B cell (primary cell): ENCODE results near the gene ST6GAL1. TPM values are rescaled to one million over a fixed set of nuclear protein-coding genes. Genes with fewer than 3 reads are reported as not detected.

Source experiments
- ATAC-seq: fragments of 200-7000 bp; cut with Tn5 transposase; one replicate; pipeline ENCODE4 v1.10.0; 2021; ENCODE audit warnings: low read depth, mild to moderate bottlenecking, moderate number of reproducible peaks, moderate library complexity
- CTCF ChIA-PET: fragments of 350-600 bp; sonication (Branson Sonifier 250); formaldehyde crosslinking; loops from one replicate; lab custom pipeline; 2021; ENCODE audit warnings: antibody characterized with exemption, inconsistent platforms; lab: Charles Lee
- POLR2A ChIA-PET: fragments of 350-600 bp; sonication (Branson Sonifier 250); formaldehyde crosslinking; loops from one replicate; lab custom pipeline; 2021; ENCODE audit warnings: antibody characterized with exemption; lab: Charles Lee
- DNase-seq: peaks from one replicate; pipeline ENCODE4 v3.0.0; 2013
- H2AFZ ChIP-seq: 2 replicates; pipeline ENCODE4 v1.6.1; 2012; ENCODE audit warnings: mild to moderate bottlenecking, low read depth, low read length; ENCODE audit not compliant: insufficient read depth, poor library complexity, severe bottlenecking
- H3K27ac ChIP-seq, 2 donors: 1 replicate in 1 of 2; 2 replicates in 1 of 2; pipeline ENCODE4 v1.5.1; 2012 to 2013; ENCODE audit warnings: low read length in 2 of 2, mild to moderate bottlenecking in 2 of 2, moderate library complexity in 1 of 2
- H3K27me3 ChIP-seq, 4 experiments: fragments of 200-600 bp in 1 of 4; sonication (generic) in 1 of 4; replicated peaks in 1 of 4; 1 replicate in 2 of 4; 2 replicates in 2 of 4; pipeline versions ENCODE4 v1.6.1 to v1.7.0; 2013 to 2016; ENCODE audit warnings: low read length in 3 of 4, mild to moderate bottlenecking in 2 of 4, mixed read lengths in 1 of 4, moderate library complexity in 1 of 4; ENCODE audit not compliant: insufficient read depth in 4 of 4, control insufficient read depth in 3 of 4; ENCODE audit errors: control extremely low read depth in 1 of 4
- H3K36me3 ChIP-seq, 2 experiments: replicated peaks in 1 of 2; 1 replicate in 1 of 2; 2 replicates in 1 of 2; pipeline versions ENCODE4 v1.6.1 to v1.7.1; 2013; ENCODE audit warnings: low read length in 1 of 2; ENCODE audit not compliant: insufficient read depth in 2 of 2, control insufficient read depth in 1 of 2; ENCODE audit errors: control extremely low read depth in 1 of 2, extremely low read depth in 1 of 2
- H3K4me1 ChIP-seq, 2 donors: fragments of 200-600 bp in 1 of 2; sonication (generic) in 1 of 2; 1 replicate in 1 of 2; 2 replicates in 1 of 2; pipeline versions ENCODE4 v1.5.1 to v1.6.1; 2013 to 2017; ENCODE audit warnings: low read length in 2 of 2; ENCODE audit not compliant: control insufficient read depth in 2 of 2, insufficient read depth in 2 of 2
- H3K4me2 ChIP-seq: replicated peaks from 2 replicates; pipeline ENCODE3; 2012; ENCODE audit warnings: mild to moderate bottlenecking, low read depth, low read length; ENCODE audit not compliant: poor library complexity, severe bottlenecking
- H3K4me3 ChIP-seq, 5 experiments: fragments of 200-600 bp in 1 of 5; sonication (generic) in 1 of 5; 1 replicate in 3 of 5; 2 replicates in 2 of 5; pipeline versions ENCODE4 v1.5.1 to v1.7.0; 2011 to 2016; ENCODE audit warnings: low read length in 4 of 5, mild to moderate bottlenecking in 4 of 5, low read depth in 2 of 5, control low read depth in 1 of 5, moderate library complexity in 1 of 5; ENCODE audit not compliant: insufficient read depth in 1 of 5; ENCODE audit errors: control extremely low read depth in 1 of 5, extremely low read depth in 1 of 5
- H3K79me2 ChIP-seq: fragments of 200-600 bp; sonication (generic); one replicate; pipeline ENCODE4 v1.6.0; 2016; ENCODE audit warnings: low read length; ENCODE audit not compliant: control insufficient read depth, insufficient read depth
- H3K9ac ChIP-seq: fragments of 200-600 bp; sonication (generic); 2 replicates; pipeline ENCODE4 v1.6.1; 2017; ENCODE audit warnings: mild to moderate bottlenecking, low read length, moderate library complexity
- H3K9me3 ChIP-seq, 3 donors: one replicate each; pipeline versions ENCODE4 v1.6.1 to v1.7.1; 2013; ENCODE audit warnings: low read length in 2 of 3; ENCODE audit not compliant: control insufficient read depth in 2 of 3, insufficient read depth in 1 of 3; ENCODE audit errors: control extremely low read depth in 1 of 3
- H4K20me1 ChIP-seq: 2 replicates; pipeline ENCODE4 v1.6.0; 2012; ENCODE audit warnings: mild to moderate bottlenecking, low read length; ENCODE audit not compliant: insufficient read depth, control insufficient read depth, poor library complexity, severe bottlenecking
- H3K27ac Mint-ChIP-seq: one replicate; pipeline ENCODE4 v1.8.0; 2021; ENCODE audit warnings: mixed read lengths
- H3K27me3 Mint-ChIP-seq: one replicate; pipeline ENCODE4 v1.8.0; 2021; ENCODE audit warnings: mixed read lengths
- H3K4me1 Mint-ChIP-seq: one replicate; pipeline ENCODE4 v1.8.0; 2021; ENCODE audit warnings: mixed read lengths
- H3K4me3 Mint-ChIP-seq: one replicate; pipeline ENCODE4 v1.8.0; 2021; ENCODE audit warnings: mixed read lengths
- H3K9me3 Mint-ChIP-seq: one replicate; pipeline ENCODE4 v1.8.0; 2022; ENCODE audit warnings: mixed read lengths; ENCODE audit not compliant: insufficient read depth
- CTCF ChIP-seq: fragments of 200-600 bp; IDR thresholded peaks from one replicate; pipeline ENCODE4 v1.8.0; 2022; ENCODE audit warnings: antibody characterized with exemption, mild to moderate bottlenecking
- EZH2 ChIP-seq: IDR thresholded peaks from 2 replicates; pipeline ENCODE4 v1.6.1; 2012; ENCODE audit warnings: borderline replicate concordance, low read depth, mild to moderate bottlenecking, moderate library complexity, low read length; ENCODE audit not compliant: insufficient read depth, poor library complexity, severe bottlenecking
- WGBS: methylation state at CpG from one replicate; pipeline ENCODE4 v1.1.5; 2013; ENCODE audit warnings: missing lambda C conversion rate; ENCODE audit not compliant: insufficient coverage; 5-methylcytosine and 5-hydroxymethylcytosine counted together
- intact Hi-C: fragments of 100-400 bp; cut with micrococcal nuclease; formaldehyde crosslinking; loops from one replicate; pipeline ENCODE4 v1.10.0; 2022
- polyA plus RNA-seq: library from polyadenylated mRNA; depleted of rRNA; stranded (reverse); fragments of >200 nt; gene quantifications from 2 replicates; pipeline ENCODE4 v1.2.3, GENCODE V29; 2012
- total RNA-seq, 2 donors: library from RNA; stranded (reverse); fragments of 120-200 nt in 1 of 2; gene quantifications; 1 replicate in 1 of 2; 2 replicates in 1 of 2; pipeline versions ENCODE4 v1.2.3 to v1.2.4, GENCODE V29; 2013 to 2022

The ST6GAL1 gene
- total and polyA plus RNA-seq, 2 donors (not counting 1 experiment from before 2014, with no cell fraction given) = 174 to 563 TPM

- H3K9me3 ChIP-seq = no peaks in the 10 kb centered on the region
- no peak overlapping the region for H3K9ac ChIP-seq
- Mint-ChIP-seq H3K4me1 (peaks cover 54% of the 10 kb centered on the region), H3K9me3 (no peaks in the 10 kb centered on the region), H3K4me3 (no peak overlapping the region), H3K27me3 (no peaks in the 10 kb centered on the region), H3K27ac (peak overlapping the region; percentile 50)
- 90% methylated on average over 10 of the region's 17 CpGs for WGBS
- no peak for ATAC-seq
- H3K79me2 ChIP-seq = peaks cover 79% of the 10 kb centered on the region
- H3K4me1 ChIP-seq = peaks cover 6 to 26% of the 10 kb centered on the region in 2 donors
- peak overlapping the region in 1 of 2 donors; percentile 41 for H3K27ac ChIP-seq
- intact Hi-C loops = no loop called here
- ChIA-PET POLR2A (no interaction called here), CTCF (interaction anchor here (0.6 kb wide), 1 partner anchor 96 kb away, joined by 3 read pairs; no protein-coding TSS in a partner anchor)
- H3K36me3 ChIP-seq = peaks cover 0 to 90% of the 10 kb centered on the region in 2 experiments
- TF ChIP-seq EZH2 = no peak
- no peak for TF ChIP-seq CTCF
- no peak overlapping the region for H3K4me3 ChIP-seq
- no peaks in the 10 kb centered on the region for H3K27me3 ChIP-seq
- no peak overlapping the region for H3K4me2 ChIP-seq
- H2AFZ ChIP-seq = no peak overlapping the region
- H4K20me1 ChIP-seq = peaks cover 18% of the 10 kb centered on the region
- DNase-seq = no peak
These were observed 46.8 kb downstream of the ST6GAL1 start for GRCh38 chr3:186976837-186977750.

GRCh38 chr3:186978712-186979111, 48.4 kb downstream of the ST6GAL1 start:
- H3K27me3 ChIP-seq = no peaks in the 10 kb centered on the region
- ATAC-seq (no peak), DNase-seq (no peak)
- POLR2A ChIA-PET = no interaction called here
- no peak overlapping the region for H3K9ac ChIP-seq
- H3K9me3 Mint-ChIP-seq = no peaks in the 10 kb centered on the region
- no peak overlapping the region for H3K4me2 ChIP-seq
- no peak overlapping the region for H3K4me3 Mint-ChIP-seq
- peaks cover 11% of the 10 kb centered on the region for H4K20me1 ChIP-seq
- no peaks in the 10 kb centered on the region for H3K27me3 Mint-ChIP-seq
- H3K9me3 ChIP-seq = no peaks in the 10 kb centered on the region
- peak overlapping the region; percentile 81 for H3K27ac Mint-ChIP-seq
- peak overlapping the region in 1 of 2 donors; percentile 34 for H3K27ac ChIP-seq
- TF ChIP-seq CTCF = no peak
- no peak for TF ChIP-seq EZH2
- H3K4me3 ChIP-seq = no peak overlapping the region
- no peak overlapping the region for H2AFZ ChIP-seq
- CTCF ChIA-PET = no interaction called here
- intact Hi-C loops = no loop called here
- H3K4me1 Mint-ChIP-seq = peaks cover 61% of the 10 kb centered on the region
- H3K4me1 ChIP-seq = peaks cover 12 to 32% of the 10 kb centered on the region in 2 donors
- H3K79me2 ChIP-seq = peaks cover 68% of the 10 kb centered on the region
- 100% methylated on average over 1 of the region's 2 CpGs for WGBS
- peaks cover 0 to 81% of the 10 kb centered on the region in 2 experiments for H3K36me3 ChIP-seq
